HG03066 (cell line): ENCODE results near the gene CNNM3.
A peak's percentile ranks its signal among the peaks of the same experiment; 100 is the strongest.
"Not testable (repeated sequence)": the region's sequence is repeated elsewhere in the genome, so short reads cannot be mapped to it uniquely, and the experiment has no call there.

ENCODE experiments used
- ATAC-seq: cut with Tn5 transposase; IDR thresholded peaks from one replicate; pipeline ENCODE4 v1.9.1; 2021; ENCODE audit warnings: low read depth; ENCODE audit not compliant: unreplicated experiment

Gene CNNM3

GRCh38 chr2:96860065-96861029, 44.3 kb downstream of the CNNM3 start:
- no peak for ATAC-seq

GRCh38 chr2:96861074-96861473, 45.0 kb downstream of the CNNM3 start:
- no peak for ATAC-seq

GRCh38 chr2:96863056-96863455, 47.0 kb downstream of the CNNM3 start:
- not testable (repeated sequence) for ATAC-seq

DNA sequence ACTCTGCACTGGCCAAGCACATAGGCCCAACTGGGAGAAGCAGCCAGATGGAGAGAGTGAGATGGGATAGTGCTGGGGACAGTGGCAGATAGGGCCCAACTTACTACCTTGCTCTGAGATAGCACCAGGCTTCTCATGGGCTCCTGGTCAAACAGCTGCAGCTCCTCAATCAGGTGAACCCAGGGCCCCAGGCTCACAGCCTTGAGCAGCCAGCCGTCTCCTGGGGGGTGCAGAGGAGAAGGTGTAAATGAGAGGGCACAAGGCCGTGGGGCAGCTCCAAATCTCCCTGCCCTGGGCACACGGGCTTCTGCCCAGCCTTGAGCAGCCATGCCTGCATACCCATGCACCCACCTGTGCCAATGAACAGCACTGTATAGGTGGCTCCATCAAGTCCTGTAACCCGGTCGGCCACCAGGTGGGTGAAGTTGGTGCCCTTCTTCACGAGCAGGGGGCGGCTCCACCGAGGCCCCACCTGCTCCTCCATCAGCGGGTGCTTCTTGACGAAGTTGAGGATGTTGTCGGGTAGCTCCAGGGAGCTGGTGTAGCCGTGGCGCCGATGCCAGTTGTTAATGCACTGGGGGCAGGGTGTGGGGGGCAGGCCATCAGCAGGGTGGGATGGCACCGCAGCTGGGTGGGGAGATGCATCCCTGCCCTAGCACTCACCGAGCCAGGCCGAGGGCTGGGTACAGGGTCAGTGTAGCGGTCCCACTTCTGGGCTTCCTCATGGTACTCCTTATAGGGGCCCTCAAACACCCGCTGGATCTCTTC, 47.7 kb downstream of the CNNM3 start:
- ATAC-seq, result no peak

GRCh38 chr2:96864343-96865091, 48.4 kb downstream of the CNNM3 start:
- ATAC-seq, result no peak

GRCh38 chr2:96865654-96866053, 49.6 kb downstream of the CNNM3 start:
- ATAC-seq, result no peak

DNA sequence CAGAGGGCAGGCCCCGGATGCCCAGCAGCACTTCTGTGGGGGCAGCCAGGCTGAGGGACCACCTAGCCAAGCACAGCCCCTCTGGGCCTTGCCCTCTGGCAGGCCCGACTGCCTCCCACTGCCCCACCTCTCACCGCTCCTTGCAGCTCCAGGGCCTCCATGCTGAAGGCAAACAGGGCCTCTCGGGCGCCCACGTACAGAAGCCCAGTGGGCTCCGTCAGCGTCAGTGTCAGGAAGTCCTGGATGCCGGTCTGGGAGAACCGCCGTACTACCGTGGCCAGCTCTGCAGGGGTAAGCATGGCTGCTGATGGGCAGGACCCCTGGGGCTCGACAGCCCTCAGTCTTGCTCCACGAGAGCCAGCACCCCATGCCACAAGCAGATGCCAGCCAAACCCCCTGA, 50.1 kb downstream of the CNNM3 start:
- no peak for ATAC-seq

- ATAC-seq, result no peak
Measured at GRCh38 chr2:96866586-96866985, 50.5 kb downstream of the CNNM3 start.

- ATAC-seq, result no peak
Measured at GRCh38 chr2:96866986-96867755, 51.1 kb downstream of the CNNM3 start.

DNA sequence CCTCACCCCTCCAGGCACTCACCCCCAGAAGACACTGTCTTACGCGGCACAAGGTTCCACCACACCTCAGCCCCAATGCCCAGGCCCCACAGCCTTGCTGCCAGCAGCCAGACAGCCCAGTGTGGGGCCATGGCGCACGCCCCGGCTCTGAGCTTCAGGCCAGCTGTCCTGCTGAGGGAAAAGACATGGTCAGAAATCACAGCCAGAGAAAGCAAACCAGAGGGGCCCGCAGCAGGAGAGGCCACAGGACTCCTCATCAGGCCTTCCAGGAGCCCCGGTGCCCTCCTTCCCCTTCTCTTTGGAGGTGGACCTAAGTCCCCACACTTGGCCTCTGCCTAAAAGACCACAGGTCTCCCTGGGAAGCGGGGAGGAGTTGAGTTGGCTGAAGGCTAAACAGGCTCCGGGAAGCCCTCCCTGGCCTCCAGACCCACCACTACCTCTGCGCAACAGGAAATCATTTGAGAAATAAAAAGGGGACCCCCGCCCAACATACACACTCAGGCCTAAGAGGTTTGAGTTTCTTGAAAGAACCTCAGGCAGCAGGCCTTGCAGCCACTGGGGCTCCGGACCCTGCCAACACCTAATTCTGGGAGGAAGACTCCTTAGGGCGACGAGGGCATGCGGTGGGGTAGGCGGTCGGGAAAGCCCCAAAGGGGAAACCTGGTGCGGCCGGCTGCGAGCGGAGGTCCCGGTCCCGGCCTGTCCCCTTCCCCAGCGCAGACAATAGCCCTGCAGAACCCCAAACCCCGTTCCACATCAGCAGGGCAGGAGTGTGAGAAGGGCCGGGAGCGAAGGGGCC, 51.9 kb downstream of the CNNM3 start:
- ATAC-seq, result no peak

DNA sequence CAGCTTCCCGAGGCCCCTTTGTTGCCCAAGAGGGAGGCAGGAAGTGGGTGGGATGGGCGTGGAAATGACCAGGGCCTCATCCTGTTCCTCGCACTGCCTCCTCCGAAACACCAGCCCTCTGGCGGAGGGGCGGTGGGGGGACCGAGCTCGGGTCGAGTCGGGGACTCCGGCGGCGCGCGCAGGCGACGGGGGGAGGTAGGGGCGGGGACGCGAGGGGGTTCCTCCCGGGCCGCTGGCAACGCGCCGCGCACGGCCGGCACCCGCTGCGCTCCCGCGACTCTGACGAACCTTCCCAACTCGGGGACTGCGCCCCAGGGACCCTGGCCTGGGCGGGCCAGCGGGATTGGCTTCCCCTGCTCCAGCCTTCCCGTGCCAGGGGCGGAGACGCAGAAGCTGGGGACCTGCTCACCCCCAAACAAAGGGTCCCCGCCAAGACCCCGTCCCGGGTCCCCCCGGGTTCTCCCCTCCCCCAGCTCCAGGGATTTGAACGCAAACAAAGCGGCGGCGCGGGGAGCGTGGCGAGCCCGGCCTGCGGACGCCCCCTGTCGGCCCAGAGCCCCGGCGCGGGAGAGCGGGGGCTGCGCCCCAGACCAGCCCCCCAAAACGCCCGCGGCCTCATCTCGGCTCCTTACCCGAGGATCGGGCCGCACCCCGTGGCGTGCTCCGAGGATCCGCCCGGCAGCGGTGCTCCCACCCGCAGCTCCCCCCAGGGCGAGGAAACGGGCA, 52.6 kb downstream of the CNNM3 start:
- ATAC-seq, result peak; percentile 55

DNA sequence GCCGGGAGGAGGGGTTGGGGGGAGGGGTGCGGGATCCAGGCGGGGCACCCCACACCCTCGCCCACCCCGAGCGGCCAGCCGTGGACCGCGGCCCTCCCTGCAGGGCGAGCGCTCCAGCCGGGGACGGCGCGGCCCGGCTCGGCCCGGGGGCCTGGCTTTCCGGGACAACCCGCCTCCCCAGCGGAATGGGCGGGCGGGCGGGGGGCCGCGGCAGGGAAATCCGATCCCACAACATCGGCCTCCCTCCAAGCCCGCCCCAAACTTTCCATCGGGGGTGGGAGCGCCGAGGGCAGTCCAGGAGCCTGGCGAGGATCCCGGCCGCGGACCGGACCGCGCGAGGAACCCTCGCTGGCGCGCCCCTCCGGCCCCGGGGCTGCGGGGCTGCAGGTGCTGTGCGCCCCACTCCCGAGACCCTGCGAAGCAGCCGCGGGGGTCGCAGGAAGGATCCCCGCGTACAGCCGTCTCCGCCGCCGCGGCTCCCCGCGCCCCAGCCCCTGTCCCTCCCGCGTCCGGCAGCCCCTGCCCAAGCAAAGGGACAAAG, 53.3 kb downstream of the CNNM3 start:
- ATAC-seq, result no peak

DNA sequence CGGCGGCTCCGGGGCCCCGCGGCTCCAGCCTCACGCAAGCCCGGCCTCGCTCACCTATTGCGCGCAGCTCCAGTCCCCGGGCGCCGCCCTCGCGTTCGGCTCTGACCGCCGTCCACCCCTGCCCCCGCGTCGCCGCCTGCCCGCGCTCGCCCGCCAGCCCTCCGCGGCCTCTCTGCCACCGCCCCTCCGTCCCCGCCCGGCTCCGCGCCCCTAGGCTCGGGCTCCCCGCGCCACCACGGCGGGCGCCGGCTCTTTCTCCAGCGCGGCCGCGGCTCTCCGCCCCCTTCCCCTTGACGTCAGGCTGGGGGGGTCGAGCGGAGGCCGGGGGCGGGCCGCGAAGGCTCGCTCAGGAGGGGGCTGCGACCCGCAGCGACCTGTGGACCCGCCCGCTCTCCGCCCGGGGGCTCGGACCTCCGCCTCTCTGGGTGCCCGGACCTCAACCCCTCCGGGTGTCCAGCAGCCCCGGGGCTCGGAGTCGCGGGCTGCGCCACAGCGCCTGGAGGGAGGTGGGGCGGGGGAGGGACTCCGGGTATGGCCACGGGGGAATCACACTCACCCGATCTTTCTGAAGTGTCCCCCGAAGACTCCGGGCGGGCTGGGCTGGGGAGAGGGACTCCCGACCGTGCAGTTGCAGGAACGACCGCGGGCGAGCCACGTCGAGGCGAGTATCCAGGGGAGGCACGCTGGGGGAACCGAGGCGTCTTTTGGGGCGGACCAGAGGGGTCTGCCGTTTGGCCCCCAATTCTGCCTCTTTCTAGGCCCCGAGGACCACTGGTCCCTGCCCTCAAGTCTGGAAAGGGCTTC, 54.0 kb downstream of the CNNM3 start, which contains the start of gene SEMA4C:
Gene SEMA4C, minus strand, starts transcription at position 259 of the 804 bp plus-strand sequence. CDS start 2,194 bp downstream, outside the sequence.
- no peak for ATAC-seq

- no peak for ATAC-seq
Measured at GRCh38 chr2:96870626-96871255, 54.7 kb downstream of the CNNM3 start.

DNA sequence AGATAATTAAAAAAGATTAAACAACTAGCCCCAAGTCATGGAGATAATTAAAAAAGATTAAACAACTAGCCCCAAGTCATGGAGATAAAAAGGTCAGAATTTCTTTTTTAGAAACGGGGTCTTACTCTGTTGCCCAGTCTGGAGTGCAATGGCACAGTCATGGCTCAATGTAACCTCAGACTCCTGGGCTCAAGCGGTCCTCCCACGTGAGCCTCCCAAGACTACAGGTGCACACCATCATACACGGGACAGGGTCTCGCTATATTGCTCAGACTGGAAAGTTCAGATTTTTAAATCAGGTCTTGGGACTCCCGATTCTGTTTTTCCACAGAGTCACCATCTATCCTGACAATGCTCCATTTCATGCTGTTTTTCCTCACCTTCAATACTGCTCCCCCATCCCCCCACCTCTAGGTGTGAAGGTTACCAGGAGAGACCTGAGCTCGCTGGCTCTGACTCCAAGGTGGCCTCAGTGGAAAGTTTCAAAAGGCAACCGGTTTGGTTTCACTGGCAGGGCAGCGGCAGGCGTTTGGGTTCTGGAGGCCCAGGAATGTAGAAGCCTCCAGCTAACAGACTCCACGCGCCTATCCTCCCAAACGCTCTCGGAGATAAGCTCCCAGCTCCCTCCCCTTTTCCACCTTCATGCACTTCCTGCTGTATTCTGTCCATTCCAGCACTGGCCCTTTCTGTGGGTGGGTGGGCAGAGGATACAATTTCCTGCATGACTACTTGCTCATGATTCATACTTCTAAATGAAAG, 56.7 kb downstream of the CNNM3 start:
- no peak for ATAC-seq

DNA sequence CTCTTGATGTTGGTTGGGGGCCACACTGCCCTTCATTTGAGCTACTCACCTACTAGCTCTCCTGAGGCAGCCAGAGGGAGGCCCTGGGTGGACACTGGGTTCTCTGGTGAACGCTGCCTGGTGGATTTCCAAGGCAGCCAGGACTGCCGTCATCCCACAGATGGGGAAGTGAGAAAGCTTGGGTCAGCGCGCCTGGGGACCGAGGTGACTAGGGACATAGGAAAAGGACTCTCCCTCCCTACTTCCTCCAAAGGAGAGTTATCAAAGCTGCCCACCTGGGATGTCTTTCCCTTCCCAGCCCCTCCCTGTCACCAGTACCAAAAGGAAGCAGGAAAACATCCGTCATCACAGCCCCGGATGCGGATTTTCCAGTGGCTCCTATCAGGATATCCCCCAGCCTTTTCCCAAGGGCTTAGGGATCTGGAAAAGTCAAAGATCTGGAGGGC, 57.6 kb downstream of the CNNM3 start:
- no peak for ATAC-seq
